MM.1S (cell line): ENCODE measurements around the gene BICRAL.

ENCODE experiments used
- CTCF ChIP-seq: fragments of 300-600 bp; sonication (generic); IDR thresholded peaks from 2 replicates; pipeline ENCODE4 v1.5.1; 2016; ENCODE audit warnings: antibody characterized with exemption, low read length, mixed read lengths
- EZH2 ChIP-seq: fragments of 300-600 bp; sonication (generic); optimal IDR thresholded peaks from 2 replicates; pipeline ENCODE3; 2017; ENCODE audit warnings: low read depth, mild to moderate bottlenecking, antibody characterized with exemption, low read length, mixed read lengths
- EZH2phosphoT487 ChIP-seq: fragments of 300-600 bp; sonication (generic); IDR thresholded peaks from 2 replicates; pipeline ENCODE4 v1.6.1; 2018; ENCODE audit warnings: antibody characterized with exemption, low read length

GRCh38 chr6:42771741-42772100 is 10.1 kb upstream of the BICRAL start:
- TF ChIP-seq CTCF (no peak), EZH2phosphoT487 (no peak), EZH2 (no peak)
